ENCODE results near the gene QKI.

- TF ChIP-seq POLR2AphosphoS2 (IDR thresholded peaks at IDR 0.05; ENCODE audit: low read depth, low read length) (no peak), CTCF (IDR thresholded peaks at IDR 0.05 in 2 of 3, conservative IDR thresholded peaks at IDR 0.05 in 1 of 3; ENCODE audit: control insufficient read depth in 2 of 3, extremely low read depth in 1 of 3, insufficient read depth in 1 of 3, low read depth in 3 of 3, low read length in 3 of 3) (no peak), REST (IDR thresholded peaks at IDR 0.05; ENCODE audit: low read depth, low read length) (no peak)
Measured at GRCh38 chr6:163380216-163380615, 34.3 kb upstream of the QKI start.
